ENCODE data around the gene OLIG2. TPM values are rescaled to one million over a fixed set of nuclear protein-coding genes. Genes with fewer than 3 reads are reported as not detected.

The OLIG2 gene
- total RNA-seq, 4 donors from 2014 or later = not detected

DNA sequence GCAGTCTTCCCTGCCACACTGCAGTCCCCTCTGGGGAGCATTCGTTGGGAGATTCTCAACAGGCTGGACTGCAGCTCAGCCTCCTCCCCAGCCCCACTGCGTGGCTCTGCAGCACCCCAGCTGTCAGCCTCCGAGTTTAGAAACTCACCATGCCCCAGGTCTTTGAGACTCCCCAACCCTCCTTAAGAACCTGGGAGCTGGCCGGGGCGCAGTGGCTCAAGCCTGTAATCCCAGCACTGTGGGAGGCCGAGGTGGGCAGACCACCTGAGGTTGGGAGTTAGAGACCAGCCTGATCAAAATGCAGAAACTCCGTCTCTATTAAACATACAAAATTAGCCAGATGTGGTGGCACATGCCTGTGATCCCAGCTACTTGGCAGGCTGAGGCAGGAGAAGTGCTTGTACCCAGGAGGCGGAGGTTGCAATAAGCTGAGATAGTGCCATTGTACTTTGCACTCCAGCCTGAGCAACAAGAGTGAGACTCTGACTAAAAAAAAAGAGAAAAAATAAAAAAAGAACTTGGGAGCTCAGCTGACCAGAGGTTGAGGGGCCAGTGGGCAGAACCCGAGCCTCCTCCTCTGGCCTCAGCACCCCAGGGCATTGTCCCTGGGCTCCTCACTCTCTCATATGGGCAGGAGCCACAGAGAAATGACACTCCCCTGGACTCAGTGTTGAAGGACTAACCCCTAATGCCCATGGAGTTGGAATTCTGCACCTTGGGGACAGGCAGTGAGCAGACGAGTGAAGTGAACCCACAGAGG is 5.6 kb downstream of the OLIG2 start:
- Histone ChIP-seq H3K27me3 (peaks cover 100% of the 10 kb centered on the region), H3K9me3 (no peaks in the 10 kb centered on the region), H3K36me3 (no peaks in the 10 kb centered on the region), H3K4me3 (no peak overlapping the region), H3K27ac (no peak overlapping the region), H3K4me1 (peaks cover 0 to 43% (median 11%) of the 10 kb centered on the region in 3 donors)
- no peak for ATAC-seq
- TF ChIP-seq POLR2AphosphoS5 (IDR thresholded peaks at IDR 0.05) = no peak
- TF ChIP-seq CTCF (IDR thresholded peaks at IDR 0.05) = no peak
- no peak for TF ChIP-seq EP300 (IDR thresholded peaks at IDR 0.05)
- no peak for TF ChIP-seq POLR2A (IDR thresholded peaks at IDR 0.05)
- WGBS, 2 donors (ENCODE audit: low coverage in 1 of 2) = 38 to 50% methylated on average over 1 to 3 of the region's 10 CpGs

DNA sequence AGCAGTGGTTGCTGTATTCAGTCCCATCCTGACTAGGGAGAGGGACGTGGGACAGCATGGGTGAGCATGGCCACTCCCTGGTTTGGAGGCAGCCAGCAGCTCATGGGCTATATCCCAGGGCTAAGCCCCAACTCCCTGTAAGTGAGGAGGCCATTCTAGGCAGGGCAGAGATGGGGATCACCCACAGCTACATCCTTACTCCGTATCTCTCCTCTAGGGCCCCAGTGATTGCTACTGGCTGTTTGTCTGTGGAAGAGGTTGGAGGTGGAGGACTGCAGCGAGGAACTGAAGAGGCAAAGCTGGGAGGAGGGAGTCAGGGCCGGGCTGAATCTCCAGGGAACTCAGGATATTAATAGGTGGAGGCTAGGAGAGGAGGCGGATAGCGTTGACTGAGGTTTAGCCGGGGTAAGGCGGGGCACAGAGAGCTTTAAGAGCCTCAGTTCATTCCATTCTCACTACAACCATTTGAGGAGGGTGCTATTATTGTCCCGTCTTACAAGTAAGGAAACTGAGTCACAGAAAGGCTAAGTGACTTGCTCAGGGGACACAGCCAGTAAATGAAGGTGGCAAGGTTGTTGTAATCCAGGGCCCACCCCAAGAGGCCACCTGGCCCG is 6.8 kb downstream of the OLIG2 start:
- no peak for ATAC-seq
- Histone ChIP-seq H3K27ac (no peak overlapping the region), H3K27me3 (peaks cover 100% of the 10 kb centered on the region), H3K4me3 (no peak overlapping the region), H3K4me1 (peaks cover 0 to 31% (median 11%) of the 10 kb centered on the region in 3 donors), H3K36me3 (no peaks in the 10 kb centered on the region), H3K9me3 (no peaks in the 10 kb centered on the region)
- 5 to 13% methylated on average over 7 of the region's 10 CpGs for WGBS, 2 donors (ENCODE audit: low coverage in 1 of 2)
- TF ChIP-seq EP300 (IDR thresholded peaks at IDR 0.05) = no peak
- no peak for TF ChIP-seq POLR2AphosphoS5 (IDR thresholded peaks at IDR 0.05)
- TF ChIP-seq POLR2A (IDR thresholded peaks at IDR 0.05) = no peak
- TF ChIP-seq CTCF (IDR thresholded peaks at IDR 0.05) = no peak

- no peak for ATAC-seq
- WGBS, 2 donors (ENCODE audit: low coverage in 1 of 2) = no CpG with 5 or more reads among the region's 76 CpGs
- peaks cover 96% of the 10 kb centered on the region for H3K27me3 ChIP-seq
- peaks cover 0 to 23% (median 8%) of the 10 kb centered on the region in 3 donors for H3K4me1 ChIP-seq
- H3K4me3 ChIP-seq = no peak overlapping the region
- no peak overlapping the region for H3K27ac ChIP-seq
- no peaks in the 10 kb centered on the region for H3K36me3 ChIP-seq
- no peaks in the 10 kb centered on the region for H3K9me3 ChIP-seq
- TF ChIP-seq POLR2A (IDR thresholded peaks at IDR 0.05) = no peak
- TF ChIP-seq CTCF (IDR thresholded peaks at IDR 0.05) = no peak
- no peak for TF ChIP-seq POLR2AphosphoS5 (IDR thresholded peaks at IDR 0.05)
- no peak for TF ChIP-seq EP300 (IDR thresholded peaks at IDR 0.05)
Observed at GRCh38 chr21:33033094-33033951, 7.6 kb downstream of the OLIG2 start.

GRCh38 chr21:33033961-33034413 is 8.3 kb downstream of the OLIG2 start:
- no peaks in the 10 kb centered on the region for H3K9me3 ChIP-seq
- H3K27me3 ChIP-seq = peaks cover 96% of the 10 kb centered on the region
- no peak for TF ChIP-seq POLR2A (IDR thresholded peaks at IDR 0.05)
- TF ChIP-seq CTCF (IDR thresholded peaks at IDR 0.05) = no peak
- no peak for TF ChIP-seq POLR2AphosphoS5 (IDR thresholded peaks at IDR 0.05)
- TF ChIP-seq EP300 (IDR thresholded peaks at IDR 0.05) = no peak
- no peak for ATAC-seq
- WGBS, 2 donors (ENCODE audit: low coverage in 1 of 2) = 30 to 40% methylated on average over 10 to 15 of the region's 20 CpGs
- no peak overlapping the region for H3K27ac ChIP-seq
- H3K36me3 ChIP-seq = no peaks in the 10 kb centered on the region
- H3K4me1 ChIP-seq = peaks cover 0 to 16% (median 3%) of the 10 kb centered on the region in 3 donors
- H3K4me3 ChIP-seq = no peak overlapping the region

Data from gastroesophageal sphincter (tissue), 4 donors.